Effector memory CD8-positive, alpha-beta T cell (primary cell): ENCODE data around the gene ARID1B.
A peak's percentile ranks its signal among the peaks of the same experiment; 100 is the strongest.

ENCODE experiments used
- ATAC-seq: fragments of 150-1000 bp; cut with Tn5 transposase; replicated peaks from 2 replicates; pipeline ENCODE4 v1.10.0; 2021; ENCODE audit warnings: mild to moderate bottlenecking, moderate library complexity
- DNase-seq, 3 experiments: peaks; one replicate each; pipeline ENCODE4 v3.0.0; 2021
- H3K27ac Mint-ChIP-seq, 2 donors: one replicate each; pipeline ENCODE4 v1.8.0; 2022; ENCODE audit warnings: mild to moderate bottlenecking in 2 of 2, mixed read lengths in 2 of 2, moderate library complexity in 2 of 2
- H3K27me3 Mint-ChIP-seq, 2 donors: one replicate each; pipeline ENCODE4 v1.8.0; 2022; ENCODE audit warnings: mixed read lengths in 2 of 2
- H3K36me3 Mint-ChIP-seq: one replicate; pipeline ENCODE4 v1.8.0; 2022; ENCODE audit warnings: mild to moderate bottlenecking, moderate library complexity, mixed read lengths; ENCODE audit not compliant: insufficient read depth
- H3K4me1 Mint-ChIP-seq, 2 donors: one replicate each; pipeline ENCODE4 v1.8.0; 2022; ENCODE audit warnings: low read depth in 2 of 2, mixed read lengths in 2 of 2
- H3K4me3 Mint-ChIP-seq, 2 donors: one replicate each; pipeline ENCODE4 v1.8.0; 2022; ENCODE audit warnings: mild to moderate bottlenecking in 2 of 2, mixed read lengths in 2 of 2, moderate library complexity in 2 of 2
- H3K9me3 Mint-ChIP-seq, 2 donors: one replicate each; pipeline ENCODE4 v1.8.0; 2022; ENCODE audit warnings: mixed read lengths in 2 of 2

Gene ARID1B

DNA sequence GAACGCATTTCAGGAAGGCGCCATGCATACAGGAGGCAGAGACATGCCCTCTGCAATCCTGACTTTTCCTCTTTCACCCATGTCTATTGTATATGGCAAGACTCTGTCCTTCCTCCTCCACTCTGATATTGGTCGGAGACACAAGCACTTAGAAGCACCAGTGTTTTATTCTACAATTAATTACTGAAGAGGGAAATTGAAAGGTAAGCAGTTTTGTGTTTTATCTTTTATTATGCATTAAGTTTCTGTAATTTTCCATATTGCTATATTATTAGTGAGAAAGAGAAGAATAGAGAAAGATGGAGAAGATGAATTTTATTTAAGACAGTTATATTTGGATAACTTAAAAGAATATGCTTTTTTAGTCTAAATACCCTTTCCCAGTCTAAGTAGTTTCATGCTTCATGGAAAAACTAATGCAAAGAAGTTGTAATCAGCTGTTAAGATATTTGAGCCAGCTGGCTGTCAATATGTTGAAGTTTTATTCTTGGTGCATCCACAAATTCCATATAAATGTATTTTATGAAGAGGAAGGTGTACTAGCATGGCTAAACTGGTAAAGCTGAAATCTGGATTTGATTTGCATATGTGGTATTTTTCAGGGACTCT, 13.6 kb downstream of the ARID1B start:
- Mint-ChIP-seq H3K27me3 (no peaks in the 10 kb centered on the region), H3K4me3 (peak overlapping the region; percentile 21 to 25), H3K4me1 (peaks cover 58 to 82% of the 10 kb centered on the region in 2 donors), H3K36me3 (peaks cover 12% of the 10 kb centered on the region), H3K9me3 (no peaks in the 10 kb centered on the region), H3K27ac (peak overlapping the region in 1 of 2 donors; percentile 80)
- ATAC-seq = no peak
- DNase-seq = no peak

DNA sequence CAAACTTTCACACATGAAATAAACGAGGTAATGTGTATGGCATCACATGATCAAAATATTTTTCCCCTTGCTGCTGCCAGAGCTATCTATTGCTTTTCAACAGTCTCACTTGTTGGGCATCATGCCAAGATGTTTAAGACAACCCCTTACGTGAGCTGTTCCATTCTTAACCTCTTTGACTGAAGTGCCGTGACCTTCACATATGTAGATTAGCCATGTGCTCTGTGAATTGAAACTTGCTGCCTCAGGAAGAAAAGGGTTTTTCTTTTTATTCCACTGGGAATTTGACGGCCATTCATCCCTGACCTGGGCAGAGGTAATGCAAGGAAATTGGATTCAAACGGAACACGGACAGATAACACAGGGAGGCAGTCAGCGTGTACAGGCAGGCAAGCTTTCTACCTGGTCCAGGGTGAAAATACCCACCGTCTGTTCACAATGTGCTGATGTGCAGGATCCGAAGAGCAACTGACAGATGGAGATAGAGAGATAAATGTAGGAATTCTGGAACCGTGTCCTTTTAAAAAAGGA, 14.2 kb downstream of the ARID1B start:
- Mint-ChIP-seq H3K36me3 (peaks cover 9% of the 10 kb centered on the region), H3K4me3 (peak overlapping the region; percentile 25 to 37), H3K4me1 (peaks cover 57 to 82% of the 10 kb centered on the region in 2 donors), H3K27me3 (no peaks in the 10 kb centered on the region), H3K27ac (peak overlapping the region in 1 of 2 donors; percentile 80), H3K9me3 (no peaks in the 10 kb centered on the region)
- DNase-seq (no peak), ATAC-seq (peak; percentile 51)

DNA sequence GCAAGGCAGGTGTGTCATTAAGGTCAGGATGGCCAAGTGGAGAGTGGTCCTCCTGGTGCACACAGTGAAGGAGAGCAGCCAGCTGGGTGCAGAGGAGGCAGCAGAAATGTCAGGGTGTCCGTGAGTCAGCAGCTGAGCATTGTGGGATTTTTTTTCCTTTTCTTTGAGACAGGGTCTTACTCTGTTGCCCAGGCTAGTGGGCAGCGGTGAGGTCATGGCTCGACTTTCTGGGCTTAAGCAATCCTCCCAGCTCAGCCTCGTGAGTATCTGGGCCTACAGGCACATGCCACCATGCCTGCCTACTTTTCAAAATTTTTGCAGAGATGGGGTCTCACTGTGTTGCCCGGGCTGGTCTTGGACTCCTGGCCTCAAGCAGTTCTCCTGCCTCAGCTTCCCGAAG, 16.0 kb downstream of the ARID1B start:
- H3K4me1 Mint-ChIP-seq = peaks cover 63 to 83% of the 10 kb centered on the region in 2 donors
- peak overlapping the region in 1 of 2 donors; percentile 1 for H3K4me3 Mint-ChIP-seq
- no peak for ATAC-seq
- no peak for DNase-seq
- H3K36me3 Mint-ChIP-seq = peaks cover 10% of the 10 kb centered on the region
- no peaks in the 10 kb centered on the region for H3K27me3 Mint-ChIP-seq
- no peaks in the 10 kb centered on the region for H3K9me3 Mint-ChIP-seq
- H3K27ac Mint-ChIP-seq = no peak overlapping the region

DNA sequence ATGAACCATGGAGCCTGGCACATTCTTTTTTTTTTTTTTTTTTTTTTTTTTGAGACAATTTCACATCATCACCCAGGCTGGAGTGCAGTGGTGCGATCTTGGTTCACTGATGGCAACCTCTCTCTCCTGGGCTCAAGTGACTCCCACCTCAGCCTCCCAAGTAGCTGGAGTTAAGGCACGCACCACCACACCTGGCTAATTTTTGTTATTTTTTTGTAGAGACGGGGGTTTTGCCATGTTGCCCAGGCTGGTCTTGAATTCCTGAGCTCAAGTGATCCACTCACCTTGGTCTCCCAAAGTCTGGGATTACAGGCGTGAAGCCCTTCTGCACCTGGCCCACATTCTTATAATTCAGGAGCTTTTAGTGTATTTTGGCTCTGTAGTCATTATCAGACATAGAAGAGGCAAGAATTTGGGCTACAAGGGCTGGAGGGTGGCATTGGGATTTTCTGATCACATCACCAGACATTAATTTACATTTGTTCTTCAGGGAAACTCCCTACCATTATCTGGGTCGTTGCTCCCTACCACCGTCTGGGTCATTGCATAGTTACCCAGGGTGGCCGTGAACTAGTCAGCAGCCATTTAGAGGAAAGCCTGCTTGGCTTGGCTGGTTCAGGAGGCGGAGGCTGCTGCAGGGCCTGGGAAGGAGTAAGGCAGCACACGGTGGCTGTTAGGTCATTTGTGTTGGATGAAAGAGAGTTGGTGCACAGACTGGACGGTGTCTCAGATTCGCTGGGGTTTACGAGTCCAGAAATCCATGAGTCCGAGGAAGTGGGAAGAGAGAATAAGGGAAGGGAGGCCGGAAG, 17.6 kb downstream of the ARID1B start:
- DNase-seq (peak in 1 of 3 experiments; percentile 11), ATAC-seq (peak; percentile 82)
- Mint-ChIP-seq H3K4me3 (peak overlapping the region; percentile 32 to 45), H3K4me1 (peaks cover 60 to 80% of the 10 kb centered on the region in 2 donors), H3K27ac (peak overlapping the region in 1 of 2 donors; percentile 80), H3K27me3 (no peaks in the 10 kb centered on the region), H3K36me3 (peaks cover 7% of the 10 kb centered on the region), H3K9me3 (no peaks in the 10 kb centered on the region)

DNA sequence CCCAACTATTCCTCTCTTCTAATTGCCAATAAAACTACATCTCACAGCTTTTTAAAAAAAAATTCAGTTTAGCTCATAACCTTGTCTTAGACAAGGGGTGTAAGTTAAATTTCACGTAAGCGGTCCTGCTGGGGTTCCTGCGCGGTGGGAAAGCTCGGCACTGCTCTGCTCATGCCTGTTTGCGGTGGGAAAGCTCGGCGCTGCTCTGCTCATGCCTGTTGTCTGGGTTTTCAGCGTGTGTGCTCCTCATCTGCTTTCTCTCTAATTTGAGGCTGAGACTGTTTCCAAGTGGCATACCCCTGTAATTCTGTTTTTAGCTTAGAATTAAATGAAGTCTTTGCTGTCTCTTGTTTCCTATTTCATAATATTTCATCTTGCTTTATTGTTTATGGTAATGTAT, 18.6 kb downstream of the ARID1B start:
- Mint-ChIP-seq H3K9me3 (no peaks in the 10 kb centered on the region), H3K27ac (peak overlapping the region; percentile 80 to 88), H3K4me1 (peaks cover 58 to 72% of the 10 kb centered on the region in 2 donors), H3K36me3 (peaks cover 7% of the 10 kb centered on the region), H3K4me3 (peak overlapping the region; percentile 22 to 45), H3K27me3 (no peaks in the 10 kb centered on the region)
- ATAC-seq (no peak), DNase-seq (no peak)

DNA sequence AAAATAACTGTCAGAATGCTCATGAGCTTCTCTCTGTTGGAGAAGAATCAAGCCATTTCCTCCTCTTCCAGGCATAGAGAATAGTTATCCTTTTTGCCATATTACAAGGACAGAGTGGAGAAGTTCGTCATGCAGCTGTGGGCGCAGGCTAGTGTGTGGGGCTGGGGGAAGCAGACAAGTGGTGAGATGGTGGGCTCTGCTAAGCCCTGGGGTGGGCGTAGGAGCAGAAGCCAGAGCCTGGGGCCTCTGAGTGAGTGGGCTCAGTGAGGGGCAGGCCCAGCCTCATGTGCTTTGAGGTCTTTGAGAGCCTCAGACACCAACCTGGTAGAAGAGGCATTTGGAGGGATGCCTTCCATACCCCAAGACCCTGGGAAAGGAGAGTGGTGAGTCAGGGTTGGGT, 19.4 kb downstream of the ARID1B start:
- H3K4me1 Mint-ChIP-seq = peaks cover 51 to 70% of the 10 kb centered on the region in 2 donors
- peaks cover 7% of the 10 kb centered on the region for H3K36me3 Mint-ChIP-seq
- no peaks in the 10 kb centered on the region for H3K27me3 Mint-ChIP-seq
- H3K27ac Mint-ChIP-seq = peak overlapping the region; percentile 80 to 88
- peak overlapping the region in 1 of 2 donors; percentile 22 for H3K4me3 Mint-ChIP-seq
- no peaks in the 10 kb centered on the region for H3K9me3 Mint-ChIP-seq
- DNase-seq = no peak
- no peak for ATAC-seq

DNA sequence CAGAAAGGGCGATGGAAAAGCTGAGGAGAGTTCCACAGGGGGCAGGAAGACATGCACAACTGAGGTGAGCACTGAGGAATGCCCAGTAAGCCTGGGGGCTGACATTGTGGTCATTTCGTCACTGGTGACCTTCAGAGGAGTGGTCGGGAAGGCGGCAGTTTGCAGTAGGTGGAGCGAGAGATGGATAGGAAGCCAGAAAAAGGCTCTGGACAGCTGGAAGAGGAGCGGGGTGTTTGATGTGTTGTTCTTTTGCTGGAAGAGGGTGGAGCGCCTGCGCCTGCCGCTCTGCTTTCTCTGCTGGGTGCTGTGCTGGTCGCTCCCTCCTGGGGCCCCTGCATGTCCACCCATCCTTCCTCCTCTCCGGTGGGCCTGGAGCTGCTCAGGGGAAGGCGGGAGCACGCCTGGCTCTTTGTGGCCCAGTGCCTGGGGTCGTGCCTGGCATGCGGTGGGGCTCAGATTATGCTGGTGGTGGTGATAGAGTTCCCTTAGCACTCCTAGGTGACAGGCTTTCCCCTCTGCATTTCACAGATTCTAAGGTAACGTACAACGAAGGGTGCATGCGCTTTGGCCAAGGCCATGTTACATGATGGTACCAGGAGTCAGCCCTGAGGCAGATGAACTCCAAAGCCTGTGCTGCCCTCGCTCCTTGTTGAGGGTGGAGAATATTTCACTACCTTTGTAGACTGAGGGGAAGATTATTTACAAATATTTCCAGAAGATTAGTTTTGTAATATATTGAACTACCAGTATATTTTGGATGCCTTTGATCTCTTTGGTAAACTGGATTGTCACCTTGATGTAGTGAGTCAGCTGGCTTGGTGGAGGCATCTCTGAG, 20.9 kb downstream of the ARID1B start:
- Mint-ChIP-seq H3K36me3 (peaks cover 7% of the 10 kb centered on the region), H3K27me3 (no peaks in the 10 kb centered on the region), H3K4me3 (peak overlapping the region; percentile 10 to 47), H3K4me1 (peaks cover 45 to 70% of the 10 kb centered on the region in 2 donors), H3K9me3 (no peaks in the 10 kb centered on the region), H3K27ac (peak overlapping the region in 1 of 2 donors; percentile 8)
- ATAC-seq = no peak
- no peak for DNase-seq

DNA sequence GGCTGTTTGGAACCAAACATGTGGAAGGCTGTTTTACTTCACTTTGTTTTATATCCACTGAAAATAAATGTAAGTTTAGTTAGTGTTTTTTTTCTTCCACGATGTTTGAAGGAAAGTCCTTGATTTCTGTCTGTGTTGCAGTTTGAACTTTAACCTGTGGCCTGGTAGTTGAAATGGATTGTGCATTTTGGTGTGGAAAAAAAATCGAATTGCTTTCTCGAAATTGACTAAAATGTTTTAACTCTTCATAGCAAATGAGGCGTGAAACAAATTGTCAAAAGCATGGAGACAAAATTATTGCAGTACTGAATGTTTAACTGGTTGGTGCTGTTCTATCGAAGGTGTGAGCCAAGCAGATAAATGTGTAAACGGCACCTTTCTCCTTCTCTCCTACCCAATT, 24.5 kb downstream of the ARID1B start:
- DNase-seq = no peak
- H3K4me3 Mint-ChIP-seq = peak overlapping the region in 1 of 2 donors; percentile 51
- ATAC-seq = no peak
- no peaks in the 10 kb centered on the region for H3K27me3 Mint-ChIP-seq
- no peaks in the 10 kb centered on the region for H3K36me3 Mint-ChIP-seq
- H3K9me3 Mint-ChIP-seq = no peaks in the 10 kb centered on the region
- H3K4me1 Mint-ChIP-seq = peaks cover 46 to 74% of the 10 kb centered on the region in 2 donors
- no peak overlapping the region for H3K27ac Mint-ChIP-seq

DNA sequence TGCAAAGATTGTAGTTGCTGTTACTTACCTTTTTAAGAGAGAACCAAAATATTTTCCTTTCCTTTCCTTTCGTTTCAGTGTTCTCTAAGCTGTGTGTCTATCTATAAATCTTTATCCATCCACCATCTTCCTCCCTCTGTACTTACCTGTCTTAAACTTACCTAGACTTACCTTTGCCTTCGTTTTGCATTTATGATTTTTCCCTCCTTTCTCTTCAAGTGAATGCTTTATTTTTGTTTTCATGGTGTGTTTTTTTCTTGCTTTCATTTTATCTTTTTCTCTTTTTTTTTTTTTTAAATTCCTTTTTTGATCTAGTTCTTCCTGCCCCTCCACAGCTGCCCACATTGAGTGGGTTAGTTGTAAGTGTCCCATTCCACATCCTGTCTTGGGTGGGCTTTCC, 26.2 kb downstream of the ARID1B start:
- peak overlapping the region in 1 of 2 donors; percentile 23 for H3K4me3 Mint-ChIP-seq
- DNase-seq (no peak), ATAC-seq (no peak)
- peaks cover 42 to 75% of the 10 kb centered on the region in 2 donors for H3K4me1 Mint-ChIP-seq
- no peaks in the 10 kb centered on the region for H3K36me3 Mint-ChIP-seq
- no peaks in the 10 kb centered on the region for H3K27me3 Mint-ChIP-seq
- H3K9me3 Mint-ChIP-seq = no peaks in the 10 kb centered on the region
- peak overlapping the region in 1 of 2 donors; percentile 15 for H3K27ac Mint-ChIP-seq

DNA sequence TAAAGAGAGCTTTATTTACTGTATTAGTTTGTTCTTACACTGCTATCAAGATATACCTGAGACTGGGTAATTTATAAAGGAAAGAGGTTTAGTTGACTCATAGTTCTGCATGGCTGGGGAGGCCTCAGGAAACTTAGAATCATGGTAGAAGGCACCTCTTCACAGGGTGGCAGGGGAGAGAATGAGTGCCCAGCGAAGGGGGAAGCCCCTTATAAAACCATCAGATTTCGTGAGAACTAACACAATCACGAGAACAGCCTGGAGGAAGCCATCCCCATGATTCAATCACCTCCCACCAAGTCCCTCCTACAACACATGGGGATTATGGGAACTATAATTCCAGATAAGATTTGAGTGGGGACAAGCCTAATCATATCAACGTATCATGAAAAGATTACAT, 27.2 kb downstream of the ARID1B start:
- DNase-seq = no peak
- Mint-ChIP-seq H3K4me3 (no peak overlapping the region), H3K9me3 (no peaks in the 10 kb centered on the region)

DNA sequence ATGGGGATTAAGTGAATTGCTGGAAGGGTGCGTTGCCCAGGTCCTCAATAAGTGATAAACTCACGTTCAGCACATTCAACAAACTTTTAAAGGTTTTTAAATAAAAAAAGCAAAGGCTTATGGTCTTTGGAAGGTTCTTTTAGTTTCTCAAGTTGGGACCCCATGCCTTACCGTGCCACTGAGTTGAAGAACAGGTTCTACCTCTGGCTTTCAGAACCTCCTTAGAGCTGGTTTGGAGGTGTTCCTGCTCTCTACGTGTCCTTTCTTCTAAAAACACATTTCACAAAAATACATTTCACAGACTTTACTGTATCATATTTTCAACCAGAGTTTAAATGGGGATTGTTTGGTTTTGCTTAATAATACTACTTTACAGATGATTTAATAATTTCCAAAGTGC, 29.0 kb downstream of the ARID1B start:
- Mint-ChIP-seq H3K27me3 (no peaks in the 10 kb centered on the region), H3K9me3 (peaks cover 0 to 1% of the 10 kb centered on the region in 2 donors), H3K4me1 (peaks cover 55 to 87% of the 10 kb centered on the region in 2 donors), H3K27ac (no peak overlapping the region), H3K4me3 (no peak overlapping the region), H3K36me3 (peaks cover 3% of the 10 kb centered on the region)
- no peak for DNase-seq
- no peak for ATAC-seq

More for the DNA sequence above, 27.2 kb downstream of the ARID1B start:
- no peak for ATAC-seq
- Mint-ChIP-seq H3K4me1 (peaks cover 41 to 73% of the 10 kb centered on the region in 2 donors), H3K36me3 (no peaks in the 10 kb centered on the region), H3K27me3 (no peaks in the 10 kb centered on the region), H3K27ac (peak overlapping the region; percentile 9 to 60)

DNA sequence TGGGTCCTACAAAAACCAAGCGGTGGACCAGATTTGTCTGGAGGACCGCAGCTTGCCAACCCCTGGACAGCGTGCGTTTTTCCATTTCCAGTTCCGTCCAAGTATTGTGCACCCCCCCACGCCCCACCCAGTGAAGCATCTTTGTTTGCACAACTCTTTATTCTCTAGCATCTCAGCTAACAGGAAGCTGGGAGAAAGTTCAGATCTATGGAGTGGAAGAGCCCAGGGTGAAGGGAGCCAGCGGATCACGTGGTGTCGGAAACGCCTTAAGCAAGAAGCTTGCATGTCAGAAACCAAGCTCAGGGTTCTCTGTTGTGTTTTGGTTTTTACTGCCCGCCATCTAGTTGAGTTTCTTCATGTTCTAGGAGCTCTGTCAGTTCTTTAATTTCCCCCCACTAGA, 29.9 kb downstream of the ARID1B start:
- peak overlapping the region in 1 of 2 donors; percentile 60 for H3K4me3 Mint-ChIP-seq

DNA sequence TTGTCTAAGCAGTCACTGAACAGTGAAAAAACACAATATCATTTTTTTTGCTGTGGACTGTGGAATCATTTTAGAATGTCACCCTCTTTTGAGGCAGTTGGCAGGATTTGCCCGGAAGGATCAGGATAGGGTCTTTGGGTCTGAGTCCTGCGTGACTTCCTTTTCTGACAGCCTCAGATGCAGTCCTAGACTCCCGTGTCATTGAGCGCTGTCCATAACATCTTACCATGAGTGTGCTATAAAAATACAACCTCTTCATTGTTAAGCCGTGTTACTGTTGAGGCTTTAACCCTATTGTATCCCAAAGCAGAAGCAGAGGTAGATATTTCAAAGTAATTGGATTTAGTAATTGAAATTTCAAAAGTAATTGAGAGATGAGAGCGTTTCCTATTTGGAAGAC, 30.6 kb downstream of the ARID1B start:
- Mint-ChIP-seq H3K4me3 (peak overlapping the region in 1 of 2 donors; percentile 38), H3K27me3 (no peaks in the 10 kb centered on the region), H3K27ac (peak overlapping the region; percentile 28 to 55), H3K4me1 (peaks cover 64 to 89% of the 10 kb centered on the region in 2 donors), H3K9me3 (peaks cover 0 to 1% of the 10 kb centered on the region in 2 donors), H3K36me3 (peaks cover 3% of the 10 kb centered on the region)
- DNase-seq (no peak), ATAC-seq (no peak)

More for the DNA sequence above, 29.9 kb downstream of the ARID1B start:
- H3K36me3 Mint-ChIP-seq = peaks cover 3% of the 10 kb centered on the region
- no peak overlapping the region for H3K27ac Mint-ChIP-seq
- DNase-seq (no peak), ATAC-seq (no peak)
- H3K9me3 Mint-ChIP-seq = peaks cover 0 to 1% of the 10 kb centered on the region in 2 donors
- H3K27me3 Mint-ChIP-seq = no peaks in the 10 kb centered on the region
- peaks cover 59 to 87% of the 10 kb centered on the region in 2 donors for H3K4me1 Mint-ChIP-seq
